Thymus (tissue), 11 donors: Measurements from ENCODE around the gene GMIP. TPM values are rescaled to one million over a fixed set of nuclear protein-coding genes. Genes with fewer than 3 reads are reported as not detected.

Experiments
- DNase-seq, 9 donors: peaks; one replicate each; pipeline ENCODE4 v3.0.0-alpha.2; 2013; ENCODE audit warnings: low spot score in 9 of 9, low read depth in 6 of 9, missing footprints in 1 of 9
- H3K27ac ChIP-seq, 2 donors: one replicate each; pipeline ENCODE4 v1.5.1; 2013; ENCODE audit warnings: control low read depth in 1 of 2, low read depth in 1 of 2, low read length in 1 of 2, mild to moderate bottlenecking in 1 of 2, moderate library complexity in 1 of 2
- H3K27me3 ChIP-seq, 2 donors: one replicate each; pipeline ENCODE4 v1.5.1; 2013; ENCODE audit warnings: low read length in 1 of 2; ENCODE audit not compliant: control insufficient read depth in 2 of 2, insufficient read depth in 1 of 2
- H3K36me3 ChIP-seq, 2 donors: one replicate each; pipeline ENCODE4 v1.5.1; 2013; ENCODE audit warnings: low read length in 1 of 2, mild to moderate bottlenecking in 1 of 2, moderate library complexity in 1 of 2; ENCODE audit not compliant: control insufficient read depth in 2 of 2, insufficient read depth in 2 of 2
- H3K4me1 ChIP-seq, 2 donors: one replicate each; pipeline ENCODE4 v1.5.1; 2013; ENCODE audit warnings: low read length in 2 of 2; ENCODE audit not compliant: control insufficient read depth in 2 of 2, insufficient read depth in 2 of 2
- H3K4me3 ChIP-seq, 2 donors: one replicate each; pipeline ENCODE4 v1.5.1; 2013; ENCODE audit warnings: low read length in 2 of 2, control low read depth in 1 of 2, mild to moderate bottlenecking in 1 of 2
- H3K9me3 ChIP-seq, 2 donors: one replicate each; pipeline ENCODE4 v1.5.1; 2013; ENCODE audit warnings: low read length in 1 of 2, mild to moderate bottlenecking in 1 of 2; ENCODE audit not compliant: control insufficient read depth in 2 of 2, insufficient read depth in 1 of 2
- WGBS: extraction: QIAGEN DNeasy Blood & Tissue Kit; methylation state at CpG from one replicate; pipeline ENCODE4 v1.1.7; 2013; 5-methylcytosine and 5-hydroxymethylcytosine counted together
- polyA plus RNA-seq: library from polyadenylated mRNA; stranded (reverse); fragments of 200-250 nt; gene quantifications from one replicate; pipeline ENCODE4 v1.2.3, GENCODE V29; 2013
- total RNA-seq: library from RNA; stranded (reverse); fragments of 120-200 nt; gene quantifications from one replicate; pipeline ENCODE4 v1.2.4, GENCODE V29; 2013
- donor health status: healthy.

The GMIP gene
- total and polyA plus RNA-seq, 2 donors, result 16.6 to 37.3 TPM

DNA sequence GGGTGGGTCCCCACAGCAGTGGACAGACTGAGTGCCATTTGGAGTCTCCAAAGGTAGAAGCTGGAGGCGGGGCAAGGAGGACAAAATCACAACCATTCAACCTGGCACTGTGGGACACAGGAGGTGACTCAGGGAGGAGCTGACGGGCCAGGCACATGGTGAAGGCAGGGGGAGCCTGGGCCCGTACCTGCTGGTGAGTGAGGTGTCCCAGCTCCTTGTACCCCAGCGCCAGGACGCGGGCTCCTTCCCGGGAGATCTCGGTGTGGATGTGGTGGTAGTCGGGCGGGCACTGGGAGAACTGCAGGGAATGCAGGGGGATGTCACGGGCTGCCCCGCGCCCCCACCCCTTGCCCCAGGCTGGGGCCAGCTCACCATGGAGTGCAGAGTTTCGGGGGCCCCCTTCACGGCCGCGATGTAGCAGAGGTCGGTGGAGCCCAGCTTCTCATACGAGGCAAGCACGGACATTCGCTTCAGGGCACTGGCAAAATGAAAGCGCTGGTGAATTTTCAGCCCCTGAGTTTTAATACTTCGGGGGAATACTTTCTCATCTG, 10.2 kb upstream of the GMIP start:
- Histone ChIP-seq H3K27ac (no peak overlapping the region), H3K36me3 (peaks cover 95 to 98% of the 10 kb centered on the region in 2 donors), H3K9me3 (no peaks in the 10 kb centered on the region), H3K4me1 (no peaks in the 10 kb centered on the region), H3K4me3 (no peak overlapping the region), H3K27me3 (no peaks in the 10 kb centered on the region)
- 97% methylated on average over 23 of the region's 23 CpGs for WGBS
- DNase-seq, result no peak

DNA sequence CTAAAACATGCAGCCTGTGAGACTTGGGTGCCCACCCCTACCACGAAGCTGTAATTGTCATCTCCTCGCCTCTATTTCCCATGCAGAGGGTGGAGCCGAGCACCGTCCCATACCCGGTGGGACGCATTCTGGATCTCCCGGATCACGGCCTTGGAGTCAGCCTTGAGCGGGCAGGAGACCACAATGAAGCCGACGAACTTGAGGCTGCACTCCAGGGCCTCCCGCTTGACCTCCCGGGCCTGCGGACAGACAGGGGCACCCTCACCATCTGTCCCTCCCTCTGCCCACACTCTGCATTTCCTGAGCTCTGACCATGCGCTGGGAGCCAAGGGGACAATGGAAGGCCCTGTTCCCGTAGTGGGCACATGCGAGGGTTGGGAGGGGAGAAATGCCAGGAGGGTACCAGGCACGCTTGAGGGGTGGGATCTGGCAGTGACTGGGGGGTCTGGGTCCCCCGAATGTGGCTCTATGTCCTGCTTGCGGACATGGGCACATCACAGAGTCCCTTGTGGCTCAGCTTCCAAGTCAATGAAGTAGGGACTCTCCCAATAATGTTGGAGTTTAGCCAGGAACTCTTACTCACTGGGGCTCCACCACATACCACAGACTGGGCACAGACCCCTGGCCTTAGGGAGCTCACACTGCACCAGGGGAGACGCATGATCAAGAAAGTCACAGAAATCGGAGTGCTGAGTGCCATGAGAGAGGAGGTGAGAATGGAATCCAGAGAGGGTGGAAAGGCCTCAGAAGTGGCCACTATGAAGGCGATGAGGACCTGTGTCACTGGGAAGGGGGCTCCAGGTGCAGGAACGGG, 9.2 kb upstream of the GMIP start:
- Histone ChIP-seq H3K36me3 (peaks cover 88 to 91% of the 10 kb centered on the region in 2 donors), H3K9me3 (no peaks in the 10 kb centered on the region), H3K27ac (no peak overlapping the region), H3K4me3 (no peak overlapping the region), H3K27me3 (no peaks in the 10 kb centered on the region), H3K4me1 (no peaks in the 10 kb centered on the region)
- WGBS, result 98% methylated on average over 24 of the region's 24 CpGs
- no peak for DNase-seq

DNA sequence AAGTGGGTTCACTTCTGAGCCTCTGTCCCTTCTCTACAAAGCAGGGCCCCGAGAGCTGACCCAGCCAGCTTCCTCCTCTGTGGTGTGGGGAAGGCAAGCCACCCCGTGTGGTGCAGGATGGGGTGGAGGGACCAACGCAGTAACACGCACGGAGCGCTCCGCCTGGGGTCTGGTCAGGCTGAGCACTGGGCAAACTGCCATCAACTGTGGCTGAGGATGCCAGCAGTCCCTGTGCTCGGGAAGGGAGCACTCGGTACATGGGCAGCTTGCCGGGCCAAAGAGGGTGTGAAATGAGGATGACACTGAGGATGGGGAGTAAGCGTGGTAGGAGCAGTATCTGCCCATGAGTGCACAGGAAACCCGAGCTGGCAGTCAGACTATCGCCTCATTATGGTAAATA, 7.6 kb upstream of the GMIP start:
- no peak for DNase-seq
- Histone ChIP-seq H3K4me1 (no peaks in the 10 kb centered on the region), H3K27me3 (no peaks in the 10 kb centered on the region), H3K4me3 (no peak overlapping the region), H3K27ac (no peak overlapping the region), H3K9me3 (no peaks in the 10 kb centered on the region), H3K36me3 (peaks cover 88 to 91% of the 10 kb centered on the region in 2 donors)
- 95% methylated on average over 13 of the region's 13 CpGs for WGBS

DNA sequence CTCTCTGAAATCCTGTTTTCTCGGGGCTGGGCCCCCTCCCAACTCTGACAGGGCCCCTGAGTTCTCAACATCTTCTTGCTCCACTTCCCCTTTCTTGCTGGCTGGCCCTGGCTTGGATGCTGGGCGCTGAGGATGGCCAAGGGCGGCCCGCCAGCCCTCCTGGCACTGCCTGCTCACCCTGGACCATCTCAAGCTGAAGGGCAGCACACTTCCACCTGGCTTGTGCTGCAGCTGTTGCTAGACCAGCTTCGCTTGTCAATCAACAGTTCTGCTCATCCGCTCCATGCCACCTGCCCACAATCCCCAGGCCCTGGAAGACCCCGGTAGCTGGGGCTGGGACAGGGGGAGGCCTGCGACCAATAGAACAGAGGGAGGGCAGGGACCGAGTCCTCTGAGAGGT, 6.9 kb upstream of the GMIP start:
- H3K4me3 ChIP-seq, result no peak overlapping the region
- peaks cover 88 to 91% of the 10 kb centered on the region in 2 donors for H3K36me3 ChIP-seq
- no peak overlapping the region for H3K27ac ChIP-seq
- no peaks in the 10 kb centered on the region for H3K4me1 ChIP-seq
- H3K9me3 ChIP-seq, result no peaks in the 10 kb centered on the region
- 96% methylated on average over 9 of the region's 9 CpGs for WGBS
- H3K27me3 ChIP-seq, result no peaks in the 10 kb centered on the region
- no peak for DNase-seq

DNA sequence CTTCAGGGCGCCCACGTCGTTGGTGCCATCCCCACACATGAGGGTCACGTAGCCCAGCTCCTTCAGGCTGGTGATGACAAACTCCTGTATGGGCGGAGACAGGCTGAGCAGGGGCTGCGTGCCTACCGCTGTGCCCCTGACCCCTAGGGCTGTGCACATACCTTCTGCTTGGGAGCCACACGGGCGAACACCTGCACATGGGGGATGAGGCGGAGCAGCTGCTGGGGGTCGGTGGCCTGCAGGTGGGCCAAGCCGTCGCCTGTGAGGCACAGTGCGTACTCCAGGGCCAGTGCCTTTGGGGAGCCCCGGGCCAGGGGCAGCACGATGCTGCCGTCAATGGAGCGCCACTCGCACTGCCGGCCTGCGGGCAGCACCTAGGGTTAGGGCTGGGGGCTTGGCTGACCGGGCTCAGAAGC, 6.1 kb upstream of the GMIP start:
- no peak for DNase-seq

DNA sequence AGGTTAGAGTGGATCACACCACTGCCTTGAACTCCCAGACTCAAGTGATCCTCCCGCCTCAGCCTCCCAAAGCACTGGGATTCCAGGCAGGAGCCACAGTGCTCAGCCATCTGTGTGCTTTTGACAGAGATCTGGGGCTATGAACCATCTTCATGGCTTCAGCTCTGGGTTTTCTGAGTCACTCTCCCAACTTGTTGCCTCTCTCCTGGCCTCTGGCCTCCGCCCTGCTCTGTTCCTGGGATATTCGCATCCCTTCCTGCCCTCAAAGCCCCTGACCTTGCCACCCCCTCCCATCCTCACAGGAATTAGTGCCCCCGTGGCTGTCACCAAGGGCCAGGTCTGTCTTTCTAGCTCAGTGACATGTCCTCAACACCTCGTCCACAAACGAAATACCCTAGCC, 5.7 kb upstream of the GMIP start:
- Histone ChIP-seq H3K4me1 (peaks cover 0 to 1% of the 10 kb centered on the region in 2 donors), H3K36me3 (peaks cover 85% of the 10 kb centered on the region in 2 donors), H3K4me3 (no peak overlapping the region), H3K27ac (no peak overlapping the region), H3K9me3 (no peaks in the 10 kb centered on the region), H3K27me3 (no peaks in the 10 kb centered on the region)
- DNase-seq, result no peak
- 98% methylated on average over 6 of the region's 6 CpGs for WGBS

More for the DNA sequence above, 6.1 kb upstream of the GMIP start:
- Histone ChIP-seq H3K27ac (no peak overlapping the region), H3K36me3 (peaks cover 88 to 89% of the 10 kb centered on the region in 2 donors), H3K4me1 (no peaks in the 10 kb centered on the region), H3K9me3 (no peaks in the 10 kb centered on the region), H3K27me3 (no peaks in the 10 kb centered on the region), H3K4me3 (no peak overlapping the region)
- 97% methylated on average over 22 of the region's 22 CpGs for WGBS

DNA sequence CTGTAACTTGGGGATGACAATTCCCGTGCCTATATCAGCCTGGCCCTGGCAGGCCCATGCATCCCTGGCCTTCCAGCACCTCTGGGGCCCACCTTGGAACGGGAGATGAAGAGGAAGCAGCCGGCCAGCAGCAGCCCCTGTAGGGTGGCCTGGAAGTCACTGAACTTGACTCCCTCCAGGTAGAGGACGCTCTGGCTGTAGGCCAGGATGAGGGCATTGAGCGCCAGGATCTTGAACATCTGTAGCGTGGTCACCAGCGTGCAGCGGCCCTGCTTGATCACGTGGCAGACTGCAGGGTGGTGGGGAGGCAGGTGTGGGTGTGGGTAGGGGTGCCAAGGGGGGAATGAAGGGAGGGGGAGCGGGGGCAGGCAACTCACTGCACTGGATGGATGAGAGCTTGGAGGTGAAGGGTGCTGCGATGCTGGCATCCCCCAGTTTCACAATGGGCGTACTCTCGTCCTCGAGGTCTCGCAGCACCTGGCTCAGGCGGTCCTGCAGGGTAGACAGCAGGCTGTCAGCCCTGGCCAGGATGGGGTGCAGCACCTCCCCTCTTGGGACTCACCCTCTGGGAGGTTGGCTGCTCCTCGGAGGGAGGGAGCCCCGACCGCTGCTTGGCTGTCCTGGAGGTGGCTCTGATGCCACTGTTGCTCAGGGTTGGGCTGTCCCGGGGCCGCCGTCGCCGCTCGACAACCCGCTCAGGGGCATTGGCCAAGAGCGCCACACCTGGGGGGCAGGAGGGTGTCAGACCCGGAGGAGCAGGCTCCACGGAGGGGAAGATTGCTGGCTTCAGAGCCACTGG, 3.8 kb upstream of the GMIP start:
- Histone ChIP-seq H3K4me3 (no peak overlapping the region), H3K27ac (no peak overlapping the region), H3K4me1 (peaks cover 5 to 14% of the 10 kb centered on the region in 2 donors), H3K36me3 (peaks cover 66 to 69% of the 10 kb centered on the region in 2 donors), H3K9me3 (no peaks in the 10 kb centered on the region), H3K27me3 (no peaks in the 10 kb centered on the region)
- no peak for DNase-seq
- 96% methylated on average over 29 of the region's 29 CpGs for WGBS

DNA sequence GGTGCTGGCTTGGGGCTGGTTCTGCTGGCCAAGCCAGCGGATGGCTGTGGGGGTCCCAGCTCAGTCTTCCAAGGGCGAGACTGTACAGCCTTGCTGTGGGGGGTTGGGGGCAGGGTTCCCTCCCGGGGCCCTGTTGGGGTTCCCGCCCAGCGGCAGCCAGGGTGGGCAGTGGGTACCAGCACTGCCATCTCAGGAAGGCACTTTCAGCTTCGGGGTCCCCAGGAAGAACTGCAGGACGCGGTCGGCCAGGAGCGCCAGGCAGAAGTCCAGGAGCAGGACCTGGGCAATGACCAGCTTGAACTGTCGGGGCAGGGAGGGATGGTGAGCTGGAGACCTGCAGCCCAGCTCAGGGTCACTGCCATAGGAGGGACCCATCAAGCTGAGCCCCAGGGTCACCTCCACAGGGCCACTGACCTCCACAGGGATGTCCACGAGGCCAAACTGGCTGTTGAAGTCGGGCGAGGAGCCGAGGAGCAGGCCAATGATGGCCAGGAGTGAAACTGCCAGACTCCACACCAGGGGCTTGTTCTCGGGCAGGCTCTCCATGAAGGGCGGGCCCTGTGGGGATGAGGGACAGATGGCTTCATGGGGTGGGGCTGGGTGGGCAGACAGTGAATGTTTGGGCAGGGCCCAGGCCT, 1.9 kb upstream of the GMIP start:
- Histone ChIP-seq H3K27ac (no peak overlapping the region), H3K36me3 (peaks cover 56 to 58% of the 10 kb centered on the region in 2 donors)
- 97% methylated on average over 17 of the region's 17 CpGs for WGBS

More for the DNA sequence above, 1.9 kb upstream of the GMIP start:
- H3K4me3 ChIP-seq, result no peak overlapping the region
- no peaks in the 10 kb centered on the region for H3K27me3 ChIP-seq
- DNase-seq, result no peak
- peaks cover 5 to 16% of the 10 kb centered on the region in 2 donors for H3K4me1 ChIP-seq
- H3K9me3 ChIP-seq, result no peaks in the 10 kb centered on the region
